Anterior cingulate cortex (tissue), 58 donors: Measurements from ENCODE around the gene HAPLN2.

Experiments
- DNase-seq, 58 donors: peaks; one replicate each; lab custom pipeline; 2025; lab: John Stamatoyannopoulos, UW

Gene HAPLN2

GRCh38 chr1:156658496-156658895, 39.3 kb downstream of the HAPLN2 start:
- DNase-seq, result no peak

GRCh38 chr1:156658945-156659574, 39.8 kb downstream of the HAPLN2 start:
- DNase-seq, result no peak

GRCh38 chr1:156659661-156659987, 40.4 kb downstream of the HAPLN2 start:
- no peak for DNase-seq

GRCh38 chr1:156659988-156660751, 41.0 kb downstream of the HAPLN2 start:
- peak; percentile 50 to 98 (median 88) for DNase-seq

- no peak for DNase-seq
Measured at GRCh38 chr1:156660752-156661112, 41.5 kb downstream of the HAPLN2 start.

- peak in 43 of 58 donors; percentile 18 to 87 (median 61) for DNase-seq
Measured at GRCh38 chr1:156662005-156662799, 43.0 kb downstream of the HAPLN2 start.

GRCh38 chr1:156662800-156663055, 43.5 kb downstream of the HAPLN2 start:
- no peak for DNase-seq

GRCh38 chr1:156663178-156663577, 44.0 kb downstream of the HAPLN2 start:
- DNase-seq, result peak in 17 of 58 donors; percentile 16 to 55 (median 27)

GRCh38 chr1:156664046-156664766, 45.0 kb downstream of the HAPLN2 start:
- peak in 2 of 58 donors; percentile 25 to 37 for DNase-seq

GRCh38 chr1:156664767-156665411, 45.7 kb downstream of the HAPLN2 start:
- DNase-seq, result peak in 16 of 58 donors; percentile 13 to 58 (median 31)

- DNase-seq, result no peak
Measured at GRCh38 chr1:156665539-156665938, 46.3 kb downstream of the HAPLN2 start.

- DNase-seq, result no peak
Measured at GRCh38 chr1:156666862-156667609, 47.8 kb downstream of the HAPLN2 start.

- DNase-seq, result peak in 25 of 58 donors; percentile 14 to 79 (median 41)
Measured at GRCh38 chr1:156667610-156667967, 48.4 kb downstream of the HAPLN2 start.

- peak in 2 of 58 donors; percentile 51 to 56 for DNase-seq
Measured at GRCh38 chr1:156667968-156668709, 48.9 kb downstream of the HAPLN2 start.

- DNase-seq, result no peak
Measured at GRCh38 chr1:156668801-156669637, 49.8 kb downstream of the HAPLN2 start.

GRCh38 chr1:156669794-156670193, 50.6 kb downstream of the HAPLN2 start:
- no peak for DNase-seq

GRCh38 chr1:156670359-156670758, 51.1 kb downstream of the HAPLN2 start:
- no peak for DNase-seq

- DNase-seq, result no peak
Measured at GRCh38 chr1:156670791-156671190, 51.6 kb downstream of the HAPLN2 start.
